SH-SY5Y (cell line): ENCODE data around the gene ARL4C.

Experiments used
- GATA2 ChIP-seq: IDR thresholded peaks from 2 replicates; pipeline ENCODE4 v1.6.1; 2011; ENCODE audit warnings: mild to moderate bottlenecking, low read depth, low read length
- GATA3 ChIP-seq: IDR thresholded peaks from 2 replicates; pipeline ENCODE4 v1.6.1; 2011; ENCODE audit warnings: low read depth, mild to moderate bottlenecking, low read length, moderate library complexity

ARL4C gene, protein sequence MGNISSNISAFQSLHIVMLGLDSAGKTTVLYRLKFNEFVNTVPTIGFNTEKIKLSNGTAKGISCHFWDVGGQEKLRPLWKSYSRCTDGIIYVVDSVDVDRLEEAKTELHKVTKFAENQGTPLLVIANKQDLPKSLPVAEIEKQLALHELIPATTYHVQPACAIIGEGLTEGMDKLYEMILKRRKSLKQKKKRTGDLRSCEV

DNA sequence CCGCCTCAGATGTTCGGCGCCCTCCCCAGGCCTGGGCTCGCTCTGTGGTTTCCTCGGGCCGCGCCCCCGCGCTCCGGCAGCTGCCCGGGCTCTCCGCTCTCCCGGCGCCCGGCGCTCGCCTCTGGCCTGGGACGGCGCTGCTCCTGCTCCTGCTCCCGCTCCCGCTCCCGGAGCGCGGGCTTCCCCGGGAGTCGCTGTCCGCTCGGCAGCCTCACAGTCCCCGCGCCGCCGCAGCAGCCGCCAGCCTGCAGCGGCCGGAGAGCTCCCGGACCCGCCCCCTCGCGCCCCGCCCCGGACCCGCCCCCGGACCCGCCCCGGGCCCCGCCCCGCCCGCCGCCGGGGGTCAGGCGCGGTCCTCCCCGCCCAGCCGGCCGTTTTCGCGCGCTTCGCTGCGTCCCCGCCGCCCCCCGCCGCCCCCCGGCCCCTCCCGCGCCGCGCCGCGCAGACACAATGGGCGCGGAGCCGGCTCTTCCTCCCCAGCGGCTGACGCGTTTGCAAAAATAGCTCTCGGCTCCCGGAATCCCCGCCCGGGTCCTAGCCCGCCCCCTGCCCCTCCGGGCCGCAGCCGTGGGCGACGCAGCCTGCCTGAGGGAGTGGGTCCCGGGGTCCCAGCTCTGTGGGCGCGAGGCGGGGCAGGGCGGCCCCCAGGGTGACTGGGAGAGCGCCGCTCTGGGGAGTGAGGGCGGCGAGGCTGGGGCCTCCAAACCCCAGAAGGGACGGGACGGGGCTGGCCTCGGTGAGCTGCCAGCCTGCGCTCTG is at the start of gene ARL4C:
Gene ARL4C, minus strand, starts transcription at position 247 of the 759 bp plus-strand sequence. CDS start 495 bp downstream, outside the sequence.
- TF ChIP-seq GATA2 (no peak), GATA3 (no peak)

DNA sequence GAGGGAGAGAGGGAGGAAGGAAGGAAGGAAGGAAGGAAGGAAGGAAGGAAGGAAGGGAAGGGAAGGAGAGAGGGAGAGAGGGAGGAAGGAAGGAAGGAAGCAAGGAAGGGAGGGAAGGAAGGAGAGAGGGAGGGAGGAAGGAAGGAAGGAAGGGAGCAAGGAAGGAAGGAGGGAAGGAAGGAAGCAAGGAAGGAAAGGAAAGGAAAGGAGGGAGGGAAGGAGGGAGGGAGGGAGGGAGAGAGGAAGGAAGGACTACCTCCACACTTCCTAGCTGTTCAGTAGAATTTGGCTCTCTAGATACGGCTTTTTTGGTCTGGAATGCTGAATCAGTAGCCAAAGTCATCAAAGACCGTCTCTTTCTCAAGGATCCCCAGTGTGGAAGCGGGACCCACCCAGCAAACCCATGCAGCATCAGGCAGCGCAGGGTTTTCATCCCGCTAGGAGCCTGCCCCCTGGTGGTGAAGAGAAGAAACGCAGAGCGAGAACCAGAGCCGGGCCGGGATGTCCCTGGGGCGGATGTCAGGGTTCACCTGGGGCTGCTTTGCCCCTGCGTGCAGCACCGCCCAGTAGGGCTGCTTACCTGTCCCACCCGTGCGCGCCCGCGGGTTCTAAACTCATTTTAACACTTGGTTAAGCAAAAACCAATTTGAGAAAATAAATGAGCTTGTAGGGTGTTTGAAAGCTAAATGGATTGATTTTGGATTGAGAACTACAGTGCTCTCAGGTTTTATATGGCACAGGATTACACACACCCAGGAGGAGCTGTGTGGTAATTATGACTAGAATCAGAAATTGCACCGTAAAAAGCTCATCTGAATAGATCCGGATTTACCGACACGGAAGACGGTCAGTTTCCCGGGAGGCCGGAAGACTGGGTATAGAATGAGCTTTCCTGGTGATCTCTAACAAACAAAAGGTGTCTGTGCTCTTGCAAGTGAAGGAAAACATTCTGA is 48.1 kb upstream of the ARL4C start:
- no peak for TF ChIP-seq GATA3
- no peak for TF ChIP-seq GATA2

DNA sequence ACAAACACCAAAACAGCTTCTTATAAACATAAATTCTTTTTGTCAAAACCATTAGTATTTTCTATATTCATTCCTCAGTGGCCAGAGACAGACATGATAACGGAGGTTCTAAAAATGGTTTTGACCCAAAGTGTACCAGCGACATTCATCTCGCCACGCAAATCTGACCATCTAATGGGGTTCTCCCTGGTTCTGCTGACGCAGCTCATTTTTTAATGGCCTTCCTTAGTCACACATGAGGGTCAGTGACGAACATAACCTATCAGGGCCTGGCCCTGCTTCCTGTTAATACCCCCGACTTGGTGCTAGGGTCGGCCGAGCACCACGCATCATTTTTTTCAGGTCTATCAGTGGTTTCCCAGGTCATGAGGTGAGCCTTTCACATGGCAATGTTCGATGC is 45.9 kb upstream of the ARL4C start:
- TF ChIP-seq GATA3 (no peak), GATA2 (no peak)

DNA sequence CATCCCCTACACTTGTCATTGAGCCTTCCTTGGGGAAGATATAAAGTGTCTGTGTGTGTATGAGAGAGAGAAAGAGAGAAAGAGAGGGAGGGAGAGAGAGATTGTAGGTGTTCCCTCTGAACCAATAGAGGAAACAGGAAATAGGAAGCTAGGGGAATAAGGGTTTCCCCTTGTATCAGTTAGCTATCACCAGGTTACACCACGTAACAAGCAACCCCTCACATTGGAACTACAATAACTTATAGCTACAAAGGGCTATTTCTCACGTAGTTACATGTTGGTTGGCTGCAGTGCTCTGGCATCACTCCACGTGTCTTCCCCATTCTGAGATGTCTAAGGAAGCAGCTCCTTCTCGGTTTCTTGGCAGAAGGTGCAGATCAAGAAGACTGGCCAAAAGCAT is 41.0 kb upstream of the ARL4C start:
- TF ChIP-seq GATA3 (no peak), GATA2 (no peak)

DNA sequence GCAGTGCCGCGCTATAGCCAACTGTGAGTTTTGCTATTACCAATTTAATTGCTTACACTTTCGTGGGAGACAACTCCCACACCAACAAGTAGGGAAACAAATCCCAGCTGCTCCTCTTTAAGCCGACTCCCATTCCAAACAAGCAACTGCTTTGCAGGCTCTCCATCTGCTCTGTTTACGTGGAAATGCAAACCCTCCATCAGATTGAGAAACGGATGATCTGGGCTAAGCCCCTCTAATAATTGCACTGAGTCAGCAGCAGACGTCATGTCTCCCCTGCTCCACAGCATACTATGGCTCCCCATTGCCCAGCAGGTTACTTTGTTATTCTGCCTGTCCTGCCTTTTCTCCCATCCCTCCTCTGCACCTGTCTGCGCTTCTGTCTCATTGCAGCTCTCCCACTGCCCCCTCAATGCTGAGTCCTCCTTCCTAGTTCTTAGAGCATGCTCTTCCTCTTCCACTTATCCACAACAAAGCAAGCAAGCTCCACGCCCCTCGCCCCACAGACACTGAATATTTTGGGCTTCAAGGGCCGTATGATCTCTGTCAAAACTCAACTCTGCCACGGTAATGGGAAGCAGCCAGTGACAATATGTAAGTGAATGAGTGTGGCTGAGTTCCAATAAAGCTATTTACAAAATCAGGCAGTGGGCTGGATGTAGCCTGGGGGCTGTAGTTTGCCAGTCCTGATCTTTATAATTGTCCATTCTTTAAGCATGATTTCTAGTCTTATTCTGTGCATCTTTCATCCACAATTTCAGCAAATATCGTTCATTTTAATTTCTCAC is 39.5 kb upstream of the ARL4C start:
- TF ChIP-seq GATA2 (peak; percentile 45), GATA3 (no peak)

DNA sequence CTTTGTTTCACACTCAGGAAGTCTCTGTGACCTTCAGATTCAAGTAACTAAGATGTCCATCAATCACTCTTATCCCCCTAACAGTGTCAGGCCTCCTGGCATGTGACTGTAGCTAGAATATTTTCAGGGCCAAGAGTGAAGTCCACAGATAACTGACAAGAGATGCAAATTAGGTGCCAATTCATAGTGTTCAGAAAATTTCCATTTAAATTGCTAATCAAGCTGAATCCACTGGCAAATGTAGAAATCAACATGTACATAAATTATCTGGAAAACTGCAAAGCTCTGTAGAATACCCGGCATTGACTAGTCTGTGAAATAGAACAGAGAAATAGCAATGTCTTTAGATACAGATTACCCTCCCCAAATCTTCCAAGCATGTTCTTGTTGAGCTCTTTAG is 38.6 kb upstream of the ARL4C start:
- TF ChIP-seq GATA2: no peak
- no peak for TF ChIP-seq GATA3

DNA sequence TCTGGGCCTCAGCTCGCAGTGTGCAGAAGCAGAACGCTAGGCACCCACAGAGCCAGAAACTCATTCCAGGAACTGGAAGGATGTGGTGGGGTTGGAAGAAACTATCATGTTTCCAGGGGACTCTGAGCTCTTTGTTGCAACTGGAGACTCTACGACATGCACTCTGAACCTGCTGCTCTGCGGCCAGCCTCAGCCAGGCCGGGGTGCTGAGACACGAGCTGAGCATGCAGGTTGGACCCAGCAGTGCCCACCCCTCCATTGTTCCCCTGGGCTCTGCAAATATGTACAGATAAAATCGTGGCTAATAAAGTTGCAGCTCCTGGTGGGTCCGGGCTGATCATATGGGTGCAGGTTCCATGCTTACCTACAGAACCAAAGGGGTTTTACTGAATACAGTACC is 37.6 kb upstream of the ARL4C start:
- TF ChIP-seq GATA2: no peak
- no peak for TF ChIP-seq GATA3

DNA sequence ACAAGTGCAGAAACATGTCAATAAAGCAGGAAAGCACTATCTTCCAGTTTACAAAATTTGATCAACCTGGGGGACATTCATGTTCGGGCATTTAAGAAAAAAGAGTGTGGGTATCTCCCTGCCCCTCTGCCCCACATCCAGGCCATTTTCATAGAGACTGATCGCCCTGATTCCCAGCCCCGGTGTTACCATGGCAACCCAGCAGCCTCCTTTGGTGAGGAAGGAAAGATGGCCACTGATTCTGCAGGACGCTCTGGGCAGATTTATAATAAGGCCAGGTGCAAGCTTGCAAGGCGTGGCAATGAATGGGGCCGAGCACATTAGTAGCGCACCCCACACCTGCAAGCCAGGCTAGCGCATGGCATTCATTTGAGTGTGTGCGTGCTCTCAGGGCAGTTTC is 36.7 kb upstream of the ARL4C start:
- TF ChIP-seq GATA3: no peak
- TF ChIP-seq GATA2: peak; percentile 49

DNA sequence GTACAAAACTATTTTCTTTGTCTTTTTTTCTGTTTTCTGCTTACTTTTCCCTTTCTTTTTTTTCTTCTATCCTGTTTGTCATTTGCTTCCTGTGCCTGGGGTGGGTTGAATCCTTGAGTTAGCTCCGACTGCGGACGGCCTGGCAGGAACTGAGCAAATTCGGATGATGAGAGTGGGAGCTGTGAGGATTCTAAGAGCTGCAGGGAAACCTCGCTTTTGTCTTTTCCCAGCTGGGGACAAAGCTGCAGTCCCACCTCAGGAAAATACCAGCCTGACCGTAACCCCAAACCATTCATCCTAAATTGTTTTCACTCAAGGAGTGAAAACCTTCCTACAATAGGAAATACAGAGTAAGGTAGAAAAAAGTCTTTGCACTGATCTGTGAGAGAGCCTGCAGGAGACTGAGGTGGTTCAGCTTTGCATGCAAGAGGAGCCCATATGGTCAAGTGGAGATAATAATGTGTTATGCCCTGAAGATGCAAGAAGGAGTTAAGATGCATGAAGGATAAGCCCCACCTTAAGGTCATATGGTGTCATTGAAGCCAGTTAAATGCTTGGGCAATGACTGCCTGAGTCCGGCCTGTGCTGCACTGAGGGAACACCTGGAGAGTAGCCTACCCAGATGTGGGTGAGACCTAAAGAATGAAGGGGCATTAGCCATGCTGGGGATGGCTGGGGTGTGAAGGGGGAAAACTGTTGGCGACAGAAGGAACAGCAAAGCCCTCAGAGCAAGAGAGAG is 31.7 kb upstream of the ARL4C start:
- TF ChIP-seq GATA3 (no peak), GATA2 (no peak)

DNA sequence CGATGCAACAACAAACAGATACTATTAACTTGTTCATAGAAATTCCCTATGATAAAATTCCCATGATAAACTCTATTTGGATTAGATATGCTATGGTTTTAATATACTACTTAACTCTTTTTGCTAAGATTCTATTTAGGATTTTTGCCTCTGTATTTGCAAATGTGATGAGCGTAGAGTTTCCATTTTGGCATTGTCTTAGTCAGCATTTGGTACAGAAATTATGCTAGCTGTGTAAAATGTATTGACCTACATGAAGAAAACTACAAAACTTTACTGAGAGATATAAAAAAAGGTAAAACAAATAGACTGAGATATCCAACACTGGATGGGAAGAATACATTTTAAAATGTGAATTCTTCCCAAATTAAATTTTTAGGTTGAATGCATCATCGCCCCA is 29.8 kb upstream of the ARL4C start:
- TF ChIP-seq GATA2 (no peak), GATA3 (no peak)

DNA sequence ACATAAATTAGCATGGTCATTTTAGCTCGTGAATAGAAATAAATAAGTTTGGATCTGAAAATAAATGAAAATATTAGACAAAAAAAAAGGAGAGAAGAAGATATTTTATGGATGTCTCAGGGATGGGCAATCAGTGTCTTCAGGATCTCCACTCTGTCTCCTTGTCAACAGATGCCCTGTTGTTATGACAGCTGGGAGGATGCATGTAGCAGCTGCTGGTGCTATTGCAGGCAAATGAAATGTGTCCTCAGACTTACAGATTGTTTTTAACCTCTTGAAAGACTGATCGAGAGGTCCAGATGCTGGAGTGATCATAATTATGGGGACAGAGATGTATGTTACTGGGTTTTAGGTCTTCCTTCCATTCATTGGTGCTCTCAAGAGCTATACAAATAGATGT is 24.7 kb upstream of the ARL4C start:
- TF ChIP-seq GATA2 (no peak), GATA3 (no peak)

DNA sequence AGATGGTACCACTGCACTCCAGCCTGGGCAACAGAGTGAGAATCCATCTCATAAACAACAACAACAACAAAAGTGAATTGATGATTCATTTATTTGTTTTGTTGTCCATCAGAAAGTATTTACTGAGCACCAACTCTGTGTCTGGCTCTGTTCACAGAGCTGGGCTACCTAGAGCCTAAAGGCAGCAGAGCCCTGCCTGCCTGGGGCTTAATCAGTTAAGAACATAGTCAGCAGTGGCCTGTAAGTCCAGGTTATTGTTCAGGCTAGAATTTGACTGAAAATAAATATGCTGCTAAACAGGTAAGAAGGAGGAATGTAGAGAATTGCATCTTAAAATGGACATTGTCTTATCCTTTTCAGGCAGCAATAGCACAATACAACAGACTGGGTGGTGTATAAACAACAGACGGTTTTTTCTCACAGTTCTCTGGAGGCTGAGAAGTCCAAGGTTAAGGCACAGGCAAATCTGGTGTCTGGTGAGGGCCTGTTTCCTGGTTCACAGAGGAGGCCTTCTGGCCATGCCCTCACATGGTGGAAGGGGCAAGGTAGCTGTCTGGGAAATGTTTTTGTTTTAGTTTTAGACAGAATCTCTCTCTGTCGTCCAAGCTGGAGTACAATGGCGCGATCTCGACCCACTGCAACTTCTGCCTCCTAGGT is 22.2 kb upstream of the ARL4C start:
- no peak for TF ChIP-seq GATA2
- no peak for TF ChIP-seq GATA3
